Urinary bladder (tissue), 4 donors: ENCODE data around the gene PPIA. TPM values are rescaled to one million over a fixed set of nuclear protein-coding genes. Genes with fewer than 3 reads are reported as not detected.

Experiments used
- DNase-seq: peaks from one replicate; pipeline ENCODE4 v3.0.0-alpha.2; 2015; ENCODE audit errors: extremely low spot score
- H3K27ac ChIP-seq: one replicate; pipeline ENCODE4 v1.5.1; 2013; ENCODE audit warnings: low read depth, mild to moderate bottlenecking, moderate library complexity
- H3K36me3 ChIP-seq: one replicate; pipeline ENCODE4 v1.6.1; 2013; ENCODE audit warnings: mild to moderate bottlenecking, moderate library complexity; ENCODE audit not compliant: insufficient read depth
- H3K4me1 ChIP-seq: one replicate; pipeline ENCODE4 v1.6.1; 2013; ENCODE audit warnings: mild to moderate bottlenecking, moderate library complexity; ENCODE audit not compliant: insufficient read depth
- H3K4me3 ChIP-seq: one replicate; pipeline ENCODE4 v1.5.1; 2013; ENCODE audit warnings: low read depth, low read length
- WGBS: extraction: QIAGEN DNeasy Blood & Tissue Kit; methylation state at CpG from one replicate; pipeline ENCODE4 v1.1.7; 2013; 5-methylcytosine and 5-hydroxymethylcytosine counted together
- polyA plus RNA-seq: library from polyadenylated mRNA; stranded (reverse); fragments of 200-250 nt; gene quantifications from one replicate; pipeline ENCODE4 v1.2.3, GENCODE V29; 2013
- total RNA-seq: library from RNA; depleted of rRNA; stranded (reverse); fragments of >200 nt; gene quantifications from one replicate; pipeline ENCODE4 v1.2.3, GENCODE V29; 2014
- donor health status: healthy with polysubstance abuse.
- donor health status: healthy.

PPIA gene
- total and polyA plus RNA-seq, 2 donors: 1,408 to 1,866 TPM

GRCh38 chr7:44757739-44758138 lies 38.7 kb upstream of the PPIA start:
- no peak overlapping the region for H3K4me3 ChIP-seq
- no peaks in the 10 kb centered on the region for H3K4me1 ChIP-seq
- WGBS: 78% methylated on average over 7 of the region's 7 CpGs
- no peak for DNase-seq
- peaks cover 5% of the 10 kb centered on the region for H3K36me3 ChIP-seq
- H3K27ac ChIP-seq: no peak overlapping the region

- WGBS: 94% methylated on average over 9 of the region's 9 CpGs
- DNase-seq: no peak
- Histone ChIP-seq H3K4me1 (no peaks in the 10 kb centered on the region), H3K4me3 (no peak overlapping the region), H3K27ac (no peak overlapping the region), H3K36me3 (peaks cover 5% of the 10 kb centered on the region)
These were observed 37.2 kb upstream of the PPIA start for GRCh38 chr7:44759246-44759645.

GRCh38 chr7:44760034-44760580 lies 36.4 kb upstream of the PPIA start:
- 92% methylated on average over 18 of the region's 18 CpGs for WGBS
- DNase-seq: no peak
- Histone ChIP-seq H3K4me1 (no peaks in the 10 kb centered on the region), H3K36me3 (peaks cover 5% of the 10 kb centered on the region), H3K27ac (no peak overlapping the region), H3K4me3 (no peak overlapping the region)

- 70% methylated on average over 48 of the region's 48 CpGs for WGBS
These were observed 35.0 kb upstream of the PPIA start for GRCh38 chr7:44761207-44762161.

GRCh38 chr7:44762300-44762699 lies 34.2 kb upstream of the PPIA start:
- WGBS: 84% methylated on average over 9 of the region's 9 CpGs
- H3K27ac ChIP-seq: no peak overlapping the region
- H3K4me1 ChIP-seq: no peaks in the 10 kb centered on the region
- no peak for DNase-seq
- peaks cover 10% of the 10 kb centered on the region for H3K36me3 ChIP-seq
- no peak overlapping the region for H3K4me3 ChIP-seq

More at GRCh38 chr7:44761207-44762161, 35.0 kb upstream of the PPIA start:
- Histone ChIP-seq H3K27ac (peak overlapping the region; percentile 53), H3K4me3 (no peak overlapping the region), H3K4me1 (no peaks in the 10 kb centered on the region), H3K36me3 (peaks cover 10% of the 10 kb centered on the region)
- no peak for DNase-seq

- H3K4me3 ChIP-seq: no peak overlapping the region
- H3K27ac ChIP-seq: no peak overlapping the region
- no peak for DNase-seq
- whole genome bisulfite sequencing: 92% methylated on average over 20 of the region's 20 CpGs
- H3K36me3 ChIP-seq: peaks cover 10% of the 10 kb centered on the region
- H3K4me1 ChIP-seq: no peaks in the 10 kb centered on the region
These were observed 33.6 kb upstream of the PPIA start for GRCh38 chr7:44762726-44763522.

- Histone ChIP-seq H3K27ac (no peak overlapping the region), H3K4me3 (no peak overlapping the region), H3K36me3 (peaks cover 10% of the 10 kb centered on the region), H3K4me1 (no peaks in the 10 kb centered on the region)
- no peak for DNase-seq
- 95% methylated on average over 6 of the region's 6 CpGs for WGBS
These were observed 32.4 kb upstream of the PPIA start for GRCh38 chr7:44764081-44764480.

- WGBS: 88% methylated on average over 22 of the region's 22 CpGs
- Histone ChIP-seq H3K36me3 (peaks cover 10% of the 10 kb centered on the region), H3K4me3 (no peak overlapping the region), H3K4me1 (no peaks in the 10 kb centered on the region), H3K27ac (no peak overlapping the region)
- no peak for DNase-seq
These were observed 31.6 kb upstream of the PPIA start for GRCh38 chr7:44764665-44765578.

- no peaks in the 10 kb centered on the region for H3K4me1 ChIP-seq
- H3K4me3 ChIP-seq: no peak overlapping the region
- DNase-seq: no peak
- H3K36me3 ChIP-seq: peaks cover 7% of the 10 kb centered on the region
- H3K27ac ChIP-seq: no peak overlapping the region
- 92% methylated on average over 17 of the region's 17 CpGs for WGBS
These were observed 30.7 kb upstream of the PPIA start for GRCh38 chr7:44765579-44766415.

- DNase-seq: no peak
- H3K4me1 ChIP-seq: no peaks in the 10 kb centered on the region
- no peak overlapping the region for H3K4me3 ChIP-seq
- H3K27ac ChIP-seq: no peak overlapping the region
- H3K36me3 ChIP-seq: peaks cover 5% of the 10 kb centered on the region
- 92% methylated on average over 11 of the region's 11 CpGs for WGBS
These were observed 30.1 kb upstream of the PPIA start for GRCh38 chr7:44766416-44766801.

- no peak for DNase-seq
- Histone ChIP-seq H3K36me3 (peaks cover 5% of the 10 kb centered on the region), H3K27ac (peak overlapping the region; percentile 13), H3K4me3 (no peak overlapping the region), H3K4me1 (no peaks in the 10 kb centered on the region)
- 61% methylated on average over 19 of the region's 19 CpGs for WGBS
These were observed 29.2 kb upstream of the PPIA start for GRCh38 chr7:44767134-44767911.
